Stimulated activated CD8-positive, alpha-beta memory T cell treated with anti-CD3 and anti-CD28 coated beads, Interleukin-15, amount 100 ng/mL, for 24 hours (primary cell): ENCODE results near the gene ANG.
"Not testable (repeated sequence)": the region's sequence is repeated elsewhere in the genome, so short reads cannot be mapped to it uniquely, and the experiment has no call there.

ENCODE experiments used
- DNase-seq: peaks from one replicate; pipeline ENCODE4 v3.0.0-alpha.2; 2020; ENCODE audit warnings: low read depth

ANG gene

GRCh38 chr14:20699931-20700330 lies 11.4 kb downstream of the ANG start:
- DNase-seq = no peak

GRCh38 chr14:20700965-20701364 lies 12.4 kb downstream of the ANG start:
- not testable (repeated sequence) for DNase-seq

GRCh38 chr14:20706657-20707355 lies 18.2 kb downstream of the ANG start:
- no peak for DNase-seq

GRCh38 chr14:20707622-20708021 lies 19.1 kb downstream of the ANG start:
- DNase-seq = no peak

DNA sequence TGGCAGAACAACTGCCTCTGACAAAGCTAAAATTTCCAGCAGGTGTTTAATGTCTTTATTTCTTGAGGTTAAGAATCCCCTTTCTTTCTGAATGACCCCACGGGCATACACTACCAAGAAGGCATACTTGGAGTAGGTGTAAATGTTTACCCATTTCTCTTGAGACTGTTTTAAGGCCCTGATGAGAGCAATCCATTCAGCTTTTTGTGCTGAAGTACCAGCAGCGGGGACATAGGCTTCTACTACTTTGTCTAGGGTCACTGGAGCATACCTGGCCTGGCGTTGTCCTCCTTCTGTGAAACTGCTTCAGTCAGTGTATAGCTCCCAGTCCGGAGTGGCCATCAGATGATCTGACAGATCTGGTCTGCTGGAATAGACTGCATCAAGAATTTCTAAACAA lies 22.7 kb downstream of the ANG start:
- no peak for DNase-seq

DNA sequence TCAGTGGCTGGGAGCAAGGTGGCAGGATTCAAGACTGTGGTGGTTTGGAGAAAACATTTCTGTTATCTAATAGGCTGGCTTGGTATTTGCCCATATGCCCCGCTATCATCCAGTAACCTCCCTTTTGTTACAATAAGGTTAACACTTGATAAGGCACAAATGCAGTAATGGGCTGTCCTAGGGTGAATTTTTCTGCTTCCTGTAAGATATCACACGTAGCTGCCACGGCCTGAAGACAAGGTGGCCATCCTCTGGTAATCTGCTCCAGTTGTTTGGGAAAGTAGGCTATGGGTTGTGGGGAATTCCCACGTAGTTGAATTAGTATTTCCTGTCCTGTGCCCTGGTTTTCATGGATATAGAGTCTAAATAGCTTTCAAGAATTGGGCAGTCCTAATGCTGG lies 23.1 kb downstream of the ANG start:
- DNase-seq = no peak

- DNase-seq = no peak
These were observed 24.3 kb downstream of the ANG start for GRCh38 chr14:20712904-20713303.

GRCh38 chr14:20714593-20715250 lies 26.2 kb downstream of the ANG start:
- no peak for DNase-seq

DNA sequence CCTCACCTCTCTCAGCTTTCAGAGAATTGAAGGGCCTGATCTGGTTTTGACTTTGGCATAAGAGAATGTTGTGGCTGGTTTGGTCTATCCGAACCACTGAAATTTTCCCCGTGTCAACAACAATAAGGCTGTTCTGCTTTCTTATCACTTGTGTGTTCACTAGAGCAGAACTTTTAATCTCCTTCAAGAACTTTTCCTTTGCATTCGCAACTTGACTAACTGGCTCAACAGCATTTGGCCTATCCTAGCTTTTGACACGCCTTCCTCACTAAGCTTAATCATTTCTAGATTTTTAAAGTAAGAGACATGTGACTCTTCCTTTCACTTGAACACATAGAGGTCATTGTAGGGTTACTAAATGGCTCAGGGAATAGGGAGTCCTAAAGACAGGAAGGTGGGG lies 31.2 kb downstream of the ANG start:
- DNase-seq = no peak

DNA sequence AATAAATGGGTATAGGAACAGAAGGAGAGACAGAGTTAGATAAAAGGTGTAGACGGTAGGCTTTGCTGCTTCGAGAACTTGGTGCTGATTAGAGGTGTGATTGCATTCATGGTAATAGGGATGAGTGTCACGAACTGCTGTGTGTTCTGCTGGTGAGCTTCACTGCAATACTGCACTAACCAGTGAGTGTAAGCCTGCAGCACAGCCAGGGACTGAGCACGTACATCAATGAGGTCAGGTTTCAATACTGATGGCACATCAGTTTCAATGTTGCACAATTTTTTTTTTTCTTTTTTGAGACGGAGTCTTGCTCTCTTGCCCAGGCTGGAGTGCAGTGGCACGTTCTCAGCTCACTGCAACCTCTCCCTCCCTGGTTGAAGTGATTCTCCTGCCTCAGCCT lies 32.2 kb downstream of the ANG start:
- no peak for DNase-seq

- no peak for DNase-seq
These were observed 33.5 kb downstream of the ANG start for GRCh38 chr14:20722016-20722415.

GRCh38 chr14:20723488-20723887 lies 34.9 kb downstream of the ANG start:
- no peak for DNase-seq

GRCh38 chr14:20726121-20726520 lies 37.6 kb downstream of the ANG start:
- DNase-seq = not testable (repeated sequence)

DNA sequence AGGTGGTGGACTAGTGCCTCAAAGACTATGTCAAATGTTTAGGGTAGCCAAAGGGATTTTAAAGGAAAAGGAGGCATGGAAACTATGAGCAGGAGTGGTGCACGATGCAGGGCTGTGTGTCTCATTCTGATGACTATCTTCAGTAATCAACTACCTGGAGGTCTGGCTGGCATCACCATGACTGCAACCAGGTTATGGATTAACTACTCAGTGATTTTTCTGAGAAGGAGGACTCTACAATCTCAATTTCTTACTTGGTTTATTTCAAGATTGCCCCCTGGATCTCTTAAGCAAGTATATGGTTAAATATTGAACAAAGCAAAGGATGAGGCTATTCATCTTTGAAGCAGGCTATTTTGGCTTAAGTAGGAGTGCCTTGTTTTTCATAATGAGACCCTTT lies 38.0 kb downstream of the ANG start:
- no peak for DNase-seq

DNA sequence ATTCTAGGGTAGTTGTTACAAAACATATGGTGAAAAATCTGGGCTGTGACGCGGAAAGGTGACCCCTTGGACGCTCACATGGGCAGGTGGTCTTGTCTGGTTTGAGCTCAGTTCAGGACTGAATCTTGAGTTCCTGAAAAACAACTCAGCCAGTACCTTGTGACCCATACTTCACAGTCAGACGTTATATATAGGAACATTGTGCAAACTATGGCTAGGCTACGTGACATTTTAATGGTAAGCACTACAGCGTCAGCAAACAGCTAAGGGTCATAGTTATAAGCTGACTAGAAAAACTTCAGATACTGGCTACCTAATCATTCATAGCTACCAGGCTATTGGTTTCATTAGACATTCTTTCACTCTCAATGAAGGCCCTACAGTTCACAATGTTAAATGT lies 42.3 kb downstream of the ANG start:
- no peak for DNase-seq

- no peak for DNase-seq
These were observed 43.9 kb downstream of the ANG start for GRCh38 chr14:20732477-20732876.

DNA sequence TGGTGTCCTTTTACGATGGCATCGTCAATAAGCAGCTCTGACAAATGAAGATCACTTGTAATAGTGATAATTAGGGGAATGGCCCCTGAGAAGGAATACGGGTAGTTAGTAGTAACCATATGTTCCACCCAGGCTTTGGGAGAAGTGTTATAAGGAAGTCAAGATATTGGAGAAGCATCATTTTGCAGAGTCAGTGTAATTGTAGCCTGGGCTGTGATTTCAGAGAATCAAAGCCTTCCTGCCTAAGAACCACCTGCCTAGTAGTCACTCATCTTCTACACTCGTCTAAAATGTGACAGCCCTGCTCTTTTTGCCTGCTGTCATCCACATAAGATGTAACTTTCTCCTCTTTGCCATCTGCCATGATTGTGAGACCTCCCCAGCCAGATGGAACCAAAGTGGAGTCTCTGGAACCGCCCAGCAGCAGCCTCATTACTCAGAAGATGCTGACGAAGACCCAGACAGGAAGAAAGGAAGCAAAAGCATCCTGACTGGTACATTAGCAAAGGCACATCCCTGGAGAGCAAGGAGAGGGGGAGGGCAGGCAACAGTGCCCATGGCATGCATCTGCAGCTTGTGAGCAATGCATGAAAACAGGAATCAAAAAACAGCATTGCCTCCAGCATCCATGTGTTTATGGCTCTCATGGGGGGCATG lies 44.5 kb downstream of the ANG start:
- no peak for DNase-seq

GRCh38 chr14:20733684-20734429 lies 45.3 kb downstream of the ANG start:
- no peak for DNase-seq

DNA sequence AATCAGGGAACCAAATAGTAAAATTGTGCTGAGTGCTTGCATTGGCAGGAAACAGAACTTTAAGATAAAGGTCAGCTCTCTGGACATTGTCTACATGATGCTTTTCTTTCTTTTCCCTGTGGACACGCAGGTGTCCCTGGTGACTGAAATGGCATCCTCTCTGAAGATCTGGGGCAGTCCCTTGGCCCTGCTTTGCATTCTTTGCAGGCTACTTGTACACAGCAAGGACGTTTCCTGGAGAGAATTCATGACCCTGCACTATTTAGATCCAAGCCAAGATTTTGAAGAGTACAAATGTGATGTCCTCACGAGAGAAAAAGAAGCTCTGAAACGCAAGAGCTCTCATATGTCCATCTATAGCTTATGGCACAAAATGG lies 45.9 kb downstream of the ANG start:
- no peak for DNase-seq

DNA sequence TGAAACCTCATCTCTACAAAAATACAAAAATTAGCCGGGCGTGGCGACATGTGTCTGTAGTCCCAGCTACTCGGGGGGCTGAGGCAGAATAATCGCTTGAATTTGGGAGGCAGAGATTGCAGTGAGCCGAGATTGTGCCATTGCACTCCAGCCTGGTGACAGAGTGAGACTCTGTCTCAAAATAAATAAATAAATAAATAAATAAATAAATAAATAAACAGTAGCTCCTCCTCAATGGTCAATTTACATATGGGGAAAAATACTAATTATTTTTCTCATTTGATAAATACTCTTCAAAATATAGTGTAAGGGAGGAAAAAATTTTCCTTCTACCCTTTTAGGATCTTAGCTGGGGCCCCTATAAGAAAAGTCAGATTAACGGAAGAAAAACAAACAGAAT lies 49.7 kb downstream of the ANG start:
- DNase-seq = not testable (repeated sequence)

- no peak for DNase-seq
These were observed 53.6 kb downstream of the ANG start for GRCh38 chr14:20742132-20742531.

GRCh38 chr14:20743556-20743955 lies 55.0 kb downstream of the ANG start:
- no peak for DNase-seq
